ENCODE results near the gene TMEM239.

DNA sequence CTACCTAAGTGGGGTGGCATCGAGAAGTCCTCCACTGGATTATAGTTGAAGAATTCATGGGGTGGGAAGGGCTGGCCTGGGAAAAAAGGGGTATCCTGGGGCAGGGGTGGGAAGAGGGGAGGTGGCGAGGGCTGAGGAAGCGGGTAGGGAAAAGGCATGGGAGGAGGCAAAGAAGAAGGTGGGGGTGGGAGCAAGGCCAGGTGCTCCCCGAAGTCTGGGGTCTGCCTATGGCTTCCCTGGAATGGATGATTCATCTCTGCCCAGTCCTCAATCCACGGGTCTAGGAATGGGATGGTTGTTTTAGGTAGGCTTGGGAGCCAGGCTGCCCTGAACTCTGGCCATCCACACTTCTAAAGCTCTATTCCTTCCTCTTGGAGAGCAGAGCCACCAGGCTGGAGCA is 19.9 kb downstream of the TMEM239 start:
- no peak for TF ChIP-seq POLR2A (IDR thresholded peaks at IDR 0.05)
- TF ChIP-seq, protein P1, sequence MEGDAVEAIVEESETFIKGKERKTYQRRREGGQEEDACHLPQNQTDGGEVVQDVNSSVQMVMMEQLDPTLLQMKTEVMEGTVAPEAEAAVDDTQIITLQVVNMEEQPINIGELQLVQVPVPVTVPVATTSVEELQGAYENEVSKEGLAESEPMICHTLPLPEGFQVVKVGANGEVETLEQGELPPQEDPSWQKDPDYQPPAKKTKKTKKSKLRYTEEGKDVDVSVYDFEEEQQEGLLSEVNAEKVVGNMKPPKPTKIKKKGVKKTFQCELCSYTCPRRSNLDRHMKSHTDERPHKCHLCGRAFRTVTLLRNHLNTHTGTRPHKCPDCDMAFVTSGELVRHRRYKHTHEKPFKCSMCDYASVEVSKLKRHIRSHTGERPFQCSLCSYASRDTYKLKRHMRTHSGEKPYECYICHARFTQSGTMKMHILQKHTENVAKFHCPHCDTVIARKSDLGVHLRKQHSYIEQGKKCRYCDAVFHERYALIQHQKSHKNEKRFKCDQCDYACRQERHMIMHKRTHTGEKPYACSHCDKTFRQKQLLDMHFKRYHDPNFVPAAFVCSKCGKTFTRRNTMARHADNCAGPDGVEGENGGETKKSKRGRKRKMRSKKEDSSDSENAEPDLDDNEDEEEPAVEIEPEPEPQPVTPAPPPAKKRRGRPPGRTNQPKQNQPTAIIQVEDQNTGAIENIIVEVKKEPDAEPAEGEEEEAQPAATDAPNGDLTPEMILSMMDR (IDR thresholded peaks at IDR 0.05), result no peak
